Chondrocyte (in vitro differentiated cells): ENCODE data around the gene KIF16B. TPM values are rescaled to one million over a fixed set of nuclear protein-coding genes. Genes with fewer than 3 reads are reported as not detected.

Experiments
- DNase-seq: peaks from one replicate; pipeline ENCODE4 v3.0.0; 2021; ENCODE audit warnings: mixed read lengths, low spot score
- H3K27ac Mint-ChIP-seq: one replicate; pipeline ENCODE4 v1.8.0; 2021; ENCODE audit warnings: mild to moderate bottlenecking, moderate library complexity, mixed read lengths; ENCODE audit not compliant: unreplicated experiment
- H3K27me3 Mint-ChIP-seq: 2 replicates; pipeline ENCODE4 v1.8.0; 2021; ENCODE audit warnings: low read depth, mixed read lengths
- H3K36me3 Mint-ChIP-seq: 2 replicates; pipeline ENCODE4 v1.8.0; 2021; ENCODE audit warnings: low read depth, mixed read lengths
- H3K4me1 Mint-ChIP-seq: 2 replicates; pipeline ENCODE4 v1.8.0; 2021; ENCODE audit warnings: low read depth, mild to moderate bottlenecking, mixed read lengths
- H3K4me3 Mint-ChIP-seq: one replicate; pipeline ENCODE4 v1.8.0; 2021; ENCODE audit warnings: mild to moderate bottlenecking, moderate library complexity, mixed read lengths; ENCODE audit not compliant: unreplicated experiment
- H3K9me3 Mint-ChIP-seq: 2 replicates; pipeline ENCODE4 v1.8.0; 2021; ENCODE audit warnings: low read depth, mixed read lengths
- CTCF ChIP-seq: fragments of 200-600 bp; sonication (generic); IDR thresholded peaks from 2 replicates; pipeline ENCODE4 v1.5.0; 2021; ENCODE audit warnings: antibody characterized with exemption, mild to moderate bottlenecking, moderate library complexity
- total RNA-seq: library from RNA; stranded (reverse); gene quantifications from 3 replicates; pipeline ENCODE4 v1.2.1, GENCODE V29; 2021

KIF16B gene
- total RNA-seq, 1 donor from 2014 or later = 11.2 TPM

DNA sequence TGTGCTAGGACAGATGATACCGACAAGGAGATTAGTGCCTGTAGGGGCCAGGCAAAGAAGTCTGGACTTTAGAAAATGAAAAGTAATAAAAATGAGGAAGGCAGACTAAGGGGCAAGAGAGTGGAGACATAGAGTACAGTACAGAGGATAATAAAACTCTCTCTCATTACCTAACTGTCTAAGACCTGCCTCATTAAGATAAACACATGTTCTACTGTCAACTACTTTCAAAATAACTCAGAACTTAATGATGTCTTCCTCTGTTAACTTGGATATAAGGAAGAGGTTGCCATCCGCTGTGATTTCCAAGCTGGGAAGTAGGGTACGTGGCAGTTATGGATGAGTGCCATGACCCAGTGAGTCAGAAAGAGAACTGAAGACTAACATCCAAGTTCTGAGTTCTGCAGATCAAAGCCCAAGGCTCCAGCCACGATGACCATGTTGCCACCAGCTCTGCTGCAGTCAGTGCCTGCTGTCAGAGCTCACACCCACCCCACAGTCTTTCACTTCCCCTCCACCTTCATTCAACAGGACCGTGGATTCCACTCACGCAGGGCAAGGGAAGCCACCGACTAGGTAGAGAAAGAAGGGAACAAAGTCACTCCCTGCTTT is 81.8 kb downstream of the KIF16B start:
- Mint-ChIP-seq H3K27me3 (no peaks in the 10 kb centered on the region), H3K4me3 (no peak overlapping the region), H3K27ac (no peak overlapping the region), H3K36me3 (peaks cover 9% of the 10 kb centered on the region), H3K4me1 (no peaks in the 10 kb centered on the region), H3K9me3 (no peaks in the 10 kb centered on the region)
- TF ChIP-seq CTCF = no peak
- no peak for DNase-seq

- Mint-ChIP-seq H3K9me3 (no peaks in the 10 kb centered on the region), H3K27ac (no peak overlapping the region), H3K36me3 (peaks cover 9% of the 10 kb centered on the region), H3K4me1 (no peaks in the 10 kb centered on the region), H3K27me3 (no peaks in the 10 kb centered on the region), H3K4me3 (no peak overlapping the region)
- no peak for DNase-seq
- TF ChIP-seq CTCF = no peak
Measured at GRCh38 chr20:16490696-16491095, 82.6 kb downstream of the KIF16B start.

GRCh38 chr20:16488616-16489015 is 84.6 kb downstream of the KIF16B start:
- no peak overlapping the region for H3K27ac Mint-ChIP-seq
- TF ChIP-seq CTCF = no peak
- no peaks in the 10 kb centered on the region for H3K27me3 Mint-ChIP-seq
- H3K4me1 Mint-ChIP-seq = peaks cover 4% of the 10 kb centered on the region
- no peak for DNase-seq
- no peak overlapping the region for H3K4me3 Mint-ChIP-seq
- no peaks in the 10 kb centered on the region for H3K9me3 Mint-ChIP-seq
- peaks cover 5% of the 10 kb centered on the region for H3K36me3 Mint-ChIP-seq

DNA sequence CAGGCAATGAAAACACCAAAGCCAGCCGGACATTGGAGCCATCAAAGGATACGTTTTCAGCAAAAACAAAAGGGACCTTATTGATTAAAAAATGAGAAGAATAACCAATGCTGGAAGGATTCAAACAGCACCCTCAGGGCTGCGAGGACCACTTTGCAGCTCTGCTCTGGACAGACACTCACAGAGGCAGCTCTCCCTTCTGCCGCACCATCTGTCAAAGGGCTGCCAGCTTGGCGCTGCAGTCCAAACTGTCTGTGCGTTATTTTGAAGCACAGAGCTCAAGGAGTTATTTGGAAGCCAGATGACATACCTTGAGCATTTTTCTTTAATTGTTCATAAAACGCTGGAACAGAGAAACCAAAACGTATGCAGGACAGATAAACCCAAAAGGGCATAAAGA is 85.2 kb downstream of the KIF16B start:
- Mint-ChIP-seq H3K36me3 (peaks cover 5% of the 10 kb centered on the region), H3K4me1 (peaks cover 4% of the 10 kb centered on the region), H3K27ac (no peak overlapping the region), H3K4me3 (no peak overlapping the region), H3K9me3 (no peaks in the 10 kb centered on the region), H3K27me3 (no peaks in the 10 kb centered on the region)
- no peak for DNase-seq
- TF ChIP-seq CTCF = no peak

DNA sequence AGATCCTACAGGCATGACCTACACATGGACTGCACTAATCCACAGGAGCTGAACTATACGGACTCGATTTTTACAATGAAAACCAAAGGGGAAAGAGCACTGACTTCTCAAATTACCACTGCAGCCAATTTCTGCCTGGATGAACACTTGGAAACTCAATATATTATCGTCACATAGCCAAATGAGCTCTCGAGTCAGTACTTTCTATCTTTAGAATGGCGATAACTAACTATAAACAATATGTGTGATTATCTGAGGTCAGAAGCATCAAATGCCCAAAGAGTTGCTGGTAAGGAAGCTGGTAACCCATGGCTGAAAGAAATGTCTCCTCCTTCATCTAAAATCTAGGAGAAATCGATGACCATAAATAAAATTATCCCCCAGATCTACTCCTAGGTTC is 86.7 kb downstream of the KIF16B start:
- Mint-ChIP-seq H3K9me3 (no peaks in the 10 kb centered on the region), H3K27ac (no peak overlapping the region), H3K4me1 (peaks cover 4% of the 10 kb centered on the region), H3K36me3 (peaks cover 2% of the 10 kb centered on the region), H3K4me3 (no peak overlapping the region), H3K27me3 (no peaks in the 10 kb centered on the region)
- TF ChIP-seq CTCF = no peak
- DNase-seq = no peak
